Raji (cell line): ENCODE measurements around the gene CALCB.

Experiments used
- POLR2A ChIP-seq: IDR thresholded peaks from 2 replicates; pipeline ENCODE4 v1.6.1; 2011; ENCODE audit warnings: low read depth, low read length, control low read depth; ENCODE audit not compliant: insufficient read depth

Gene CALCB, protein sequence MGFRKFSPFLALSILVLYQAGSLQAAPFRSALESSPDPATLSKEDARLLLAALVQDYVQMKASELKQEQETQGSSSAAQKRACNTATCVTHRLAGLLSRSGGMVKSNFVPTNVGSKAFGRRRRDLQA

DNA sequence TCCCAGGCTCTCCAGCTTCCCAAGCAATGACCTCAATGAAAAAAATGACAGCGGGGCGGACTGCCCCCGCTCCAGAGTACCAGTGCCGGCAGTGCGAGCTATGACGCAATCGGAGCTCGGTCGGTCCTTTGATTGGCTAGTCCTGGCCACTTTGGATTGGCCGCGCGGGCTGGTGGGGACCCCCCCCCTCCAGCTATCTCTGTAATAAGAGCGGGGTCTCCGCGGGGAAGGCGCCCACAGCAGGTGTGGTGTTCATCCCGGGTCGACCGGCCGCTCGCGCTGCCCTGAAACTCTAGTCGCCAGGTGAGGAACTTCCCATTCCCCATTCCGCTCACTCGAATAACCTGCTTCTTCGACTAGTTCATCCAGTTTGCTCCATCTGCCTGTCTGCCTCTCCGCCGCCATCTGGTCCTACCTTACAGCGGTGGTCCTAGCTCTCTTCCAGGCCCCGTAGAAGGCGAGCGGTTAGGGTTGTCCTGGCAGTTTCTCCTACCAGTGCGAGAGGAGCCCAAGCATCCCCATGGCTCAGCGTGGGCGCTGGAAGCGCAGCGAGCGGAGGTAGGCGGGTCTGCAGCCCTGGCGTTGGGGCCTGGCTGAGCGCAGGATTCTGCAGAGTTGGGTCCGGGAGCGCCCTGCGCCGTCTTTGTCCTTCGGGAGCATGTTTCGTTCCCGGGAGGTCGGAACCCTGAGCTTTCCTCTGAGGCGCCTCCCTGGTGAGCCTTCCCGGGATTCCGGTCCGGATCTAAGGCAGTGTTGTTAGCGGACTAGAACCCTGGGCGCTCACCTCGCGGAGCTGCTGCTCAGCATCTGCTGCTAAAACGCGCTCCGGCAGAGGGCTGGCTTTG is at the start of gene CALCB:
CALCB (plus strand) TSS at position 233 of the 845 bp plus-strand sequence. CDS start 1,126 bp downstream, outside the sequence.
- no peak for TF ChIP-seq POLR2A

DNA sequence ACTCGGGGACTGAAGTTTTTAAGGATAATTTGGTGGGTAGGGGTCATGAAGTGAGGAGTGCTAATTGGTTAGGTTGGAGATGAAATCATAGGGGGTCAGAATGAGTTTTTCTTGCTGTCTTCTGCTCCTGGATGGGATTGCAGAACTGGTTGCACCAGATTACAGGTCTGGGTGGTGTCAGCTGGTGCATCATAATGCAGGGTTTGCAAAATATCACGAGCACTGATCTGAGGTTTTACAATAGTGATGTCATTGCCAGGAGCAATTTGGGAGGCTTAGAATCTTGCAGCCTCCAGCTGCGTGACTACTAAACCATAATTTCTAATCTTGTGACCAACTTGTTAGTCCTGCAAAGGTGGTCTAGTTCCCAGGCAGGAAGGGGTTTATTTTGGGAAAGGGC is 46.4 kb upstream of the CALCB start:
- TF ChIP-seq POLR2A, result no peak

DNA sequence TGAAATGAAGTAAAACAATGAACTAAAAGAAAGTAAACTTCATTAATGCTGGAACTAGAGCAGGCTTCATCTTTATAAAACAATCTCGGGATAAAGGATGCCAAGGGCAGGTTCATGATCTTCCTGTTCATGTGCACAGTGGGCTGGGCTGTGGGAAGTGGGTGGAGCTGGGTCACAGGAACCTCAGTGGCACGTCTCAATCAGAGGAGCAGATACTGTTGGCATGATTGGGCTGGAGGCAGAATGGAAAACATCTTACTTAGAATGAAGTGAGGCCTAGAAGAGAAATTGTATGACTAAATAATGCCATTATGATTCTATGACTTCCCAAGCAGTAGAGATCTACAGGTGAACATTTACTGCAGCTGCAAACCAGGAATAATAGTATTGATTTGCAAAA is 45.4 kb upstream of the CALCB start:
- TF ChIP-seq POLR2A, result no peak

DNA sequence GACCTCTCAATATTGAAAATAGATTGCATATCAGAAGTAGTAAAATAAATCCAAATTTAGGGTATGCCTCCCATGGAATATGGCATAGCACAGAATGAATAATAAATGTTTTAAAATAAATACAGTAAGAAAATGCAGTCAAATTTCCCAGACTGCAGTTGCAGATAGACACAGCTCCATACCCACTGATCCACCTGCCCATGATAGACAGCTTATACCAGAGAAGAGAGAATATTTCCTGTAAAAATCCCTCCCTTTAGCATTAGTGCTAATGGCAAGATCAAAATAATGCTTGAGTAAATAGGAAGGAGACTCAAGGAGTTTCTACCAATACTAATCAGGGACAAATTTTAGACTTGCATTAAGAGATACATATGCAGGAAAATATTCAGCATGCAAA is 45.0 kb upstream of the CALCB start:
- TF ChIP-seq POLR2A, result no peak

DNA sequence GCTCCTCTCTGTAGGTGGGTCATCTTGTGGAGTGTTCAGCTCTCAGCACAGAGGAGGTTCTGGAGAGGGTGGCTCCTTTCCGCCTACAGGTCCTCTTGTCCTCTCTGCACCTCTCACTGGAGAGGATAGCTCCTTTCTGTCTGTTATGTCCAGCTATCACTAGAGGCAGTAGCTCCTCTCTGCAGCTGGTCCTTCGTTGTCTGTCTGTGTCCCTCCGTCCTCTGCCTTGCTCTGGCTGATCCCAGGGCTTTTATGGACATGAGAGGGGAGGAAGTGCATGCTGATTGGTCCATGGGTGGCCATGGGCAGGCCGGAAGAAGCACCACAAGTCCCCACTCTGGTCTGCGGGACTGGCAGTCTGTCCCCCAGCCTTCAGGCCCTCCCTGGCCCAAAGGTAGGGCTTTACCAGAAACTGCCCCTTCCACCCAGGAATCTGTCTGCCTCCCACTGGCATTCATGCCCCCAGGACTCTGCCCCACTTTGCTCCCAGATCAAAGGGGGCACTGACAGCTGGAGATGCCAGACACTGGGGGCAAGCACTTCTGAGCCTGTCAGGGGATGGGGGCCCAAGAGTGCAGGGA is 38.6 kb upstream of the CALCB start:
- TF ChIP-seq POLR2A, result no peak

DNA sequence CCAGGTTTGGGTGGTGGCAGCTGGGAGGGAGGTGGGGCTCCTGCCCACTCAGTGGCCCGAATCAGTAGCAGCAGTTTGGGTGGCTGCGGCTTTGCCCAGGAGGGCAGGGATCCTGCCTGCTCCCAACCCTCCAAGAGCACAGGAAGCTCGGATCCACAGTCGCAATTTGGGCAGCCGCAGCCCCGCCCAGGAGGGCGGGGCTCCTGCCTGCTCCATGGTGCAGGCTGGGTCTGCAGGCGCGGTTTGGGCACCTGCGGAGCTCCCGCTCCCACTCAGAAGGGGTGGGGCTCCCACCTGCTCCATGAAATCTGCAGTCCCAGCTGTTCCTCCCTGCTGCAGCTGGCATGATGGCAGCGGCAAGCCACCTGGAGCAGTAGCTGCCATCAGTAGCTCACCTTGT is 38.1 kb upstream of the CALCB start:
- no peak for TF ChIP-seq POLR2A

DNA sequence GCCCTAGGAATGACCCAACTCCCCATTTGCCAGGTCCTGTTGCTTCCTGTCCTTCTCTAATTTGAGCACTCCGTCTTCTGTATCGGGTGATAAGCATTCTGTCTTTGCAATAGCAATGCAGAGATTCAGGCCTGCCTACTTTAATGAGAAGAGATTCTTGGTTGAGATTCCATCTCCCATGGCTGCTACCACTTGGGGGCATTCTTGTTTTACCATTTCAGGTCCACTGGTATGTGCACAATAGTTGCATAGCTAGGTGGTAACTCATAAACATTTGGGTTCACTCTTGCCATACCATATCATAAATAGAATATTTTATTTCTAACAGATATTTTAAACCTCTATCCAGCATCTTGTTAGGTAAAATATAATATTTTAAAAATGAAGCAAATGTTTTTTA is 34.4 kb upstream of the CALCB start:
- TF ChIP-seq POLR2A, result no peak

DNA sequence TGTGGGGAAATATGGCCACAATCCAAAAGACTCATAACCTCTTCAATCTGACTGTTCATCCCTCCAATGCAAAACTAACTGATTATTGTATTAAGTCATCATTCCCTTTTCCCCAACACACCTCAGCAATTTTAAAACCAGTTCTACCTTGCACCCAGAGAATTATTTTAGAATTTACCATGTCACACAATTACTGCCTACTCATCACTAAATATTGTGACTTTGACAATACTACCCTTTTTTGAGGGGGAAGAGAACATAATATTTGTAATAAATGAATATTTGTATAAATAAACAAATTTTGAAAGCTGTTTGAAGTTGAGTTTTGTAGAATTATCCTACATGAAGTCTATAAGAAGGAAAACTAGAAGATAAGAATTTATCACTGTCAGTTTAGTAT is 28.2 kb upstream of the CALCB start:
- TF ChIP-seq POLR2A, result no peak

DNA sequence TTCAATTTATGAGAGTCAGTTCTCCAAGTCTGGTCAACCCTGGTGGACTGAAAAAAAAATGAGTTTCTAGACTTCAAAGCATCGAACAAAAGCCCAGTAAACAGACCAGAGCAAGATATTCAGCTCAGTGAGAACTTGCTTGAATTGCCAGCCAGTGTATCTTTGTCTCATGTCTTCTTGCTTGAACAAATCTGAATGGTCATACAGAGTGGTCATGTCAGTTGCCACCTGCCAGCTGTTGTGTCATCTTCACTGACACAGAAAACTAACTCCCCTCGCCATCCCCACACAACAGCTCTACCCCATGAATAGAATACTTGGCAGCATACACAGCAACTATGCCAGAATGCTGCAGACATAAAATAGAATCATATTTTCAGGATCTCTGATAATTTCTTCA is 27.5 kb upstream of the CALCB start:
- no peak for TF ChIP-seq POLR2A

DNA sequence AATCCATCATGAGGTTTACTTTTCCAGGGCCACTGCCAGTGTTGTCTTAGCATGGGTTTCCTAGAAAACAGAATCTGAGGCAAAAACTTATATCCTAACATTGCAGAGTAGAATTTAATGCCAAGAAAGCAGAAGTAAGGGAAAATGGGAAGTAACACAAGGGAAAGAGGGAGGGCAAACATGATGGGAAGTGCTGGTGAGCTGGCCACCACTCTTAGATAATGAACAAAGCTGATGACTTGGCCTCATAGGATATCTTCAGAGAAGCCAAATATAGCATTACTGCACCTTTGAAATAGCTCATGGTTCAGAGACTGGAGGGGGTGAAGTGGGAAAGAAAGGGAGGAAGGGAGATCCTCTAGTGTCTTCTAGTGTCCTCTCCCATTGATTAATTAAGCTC is 24.8 kb upstream of the CALCB start:
- TF ChIP-seq POLR2A, result no peak

DNA sequence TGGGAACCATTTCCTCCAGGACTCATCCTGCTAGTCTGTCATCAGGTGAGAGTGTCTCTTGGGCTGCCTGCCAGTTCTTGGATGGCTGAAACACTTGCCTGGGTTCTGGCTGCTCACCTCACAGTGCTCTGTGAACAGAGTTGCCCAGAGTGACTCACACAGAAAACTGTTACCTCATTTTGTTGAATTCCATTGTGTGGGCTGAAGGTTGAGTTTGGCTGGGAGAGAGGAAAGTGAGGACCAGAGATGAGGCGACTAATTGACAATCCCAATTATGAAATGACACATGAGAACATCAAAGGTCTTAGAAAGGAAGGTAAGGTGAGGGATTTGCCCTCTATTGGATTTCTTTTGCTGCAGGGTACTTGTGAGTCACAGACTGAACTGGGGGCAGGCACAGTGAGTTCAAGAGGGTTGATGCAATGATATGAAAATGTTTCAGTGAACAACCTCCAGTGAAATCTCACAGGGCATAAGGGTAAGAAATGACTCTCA is 20.2 kb upstream of the CALCB start:
- TF ChIP-seq POLR2A, result no peak

DNA sequence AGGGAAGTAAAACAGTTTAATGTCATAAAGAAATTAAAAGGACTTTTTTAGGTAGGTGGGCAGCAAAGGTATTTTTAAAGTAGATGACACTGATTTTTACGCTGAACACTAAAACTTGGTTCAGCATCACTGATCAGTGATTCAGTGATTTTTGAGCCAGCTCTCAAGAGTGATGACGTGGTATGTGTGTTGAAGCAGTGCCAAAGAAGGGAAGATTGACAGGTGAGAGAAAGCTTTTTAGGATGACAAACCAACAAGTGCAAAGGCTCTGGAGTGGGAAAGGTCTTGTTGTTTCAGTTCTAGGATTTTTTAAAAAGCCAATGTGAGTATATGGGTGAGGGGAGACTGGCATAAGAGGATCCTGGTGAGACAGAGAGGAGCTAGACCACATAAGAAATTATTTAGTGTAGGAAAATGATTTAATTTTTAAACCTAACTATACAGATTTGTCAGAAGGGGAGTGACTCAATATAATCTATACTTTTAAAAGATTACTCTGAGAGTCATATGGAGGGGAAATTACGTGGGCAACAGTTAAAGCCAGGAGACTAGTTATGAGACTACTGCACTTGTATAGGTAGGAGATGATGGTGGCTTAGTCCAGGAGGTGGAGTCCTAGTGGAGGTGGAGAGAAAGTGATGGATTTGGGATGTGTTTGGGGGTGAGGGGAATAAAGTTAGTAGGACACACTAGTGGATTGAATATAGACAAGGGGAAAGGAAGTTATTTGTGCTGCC is 17.6 kb upstream of the CALCB start:
- TF ChIP-seq POLR2A, result no peak

DNA sequence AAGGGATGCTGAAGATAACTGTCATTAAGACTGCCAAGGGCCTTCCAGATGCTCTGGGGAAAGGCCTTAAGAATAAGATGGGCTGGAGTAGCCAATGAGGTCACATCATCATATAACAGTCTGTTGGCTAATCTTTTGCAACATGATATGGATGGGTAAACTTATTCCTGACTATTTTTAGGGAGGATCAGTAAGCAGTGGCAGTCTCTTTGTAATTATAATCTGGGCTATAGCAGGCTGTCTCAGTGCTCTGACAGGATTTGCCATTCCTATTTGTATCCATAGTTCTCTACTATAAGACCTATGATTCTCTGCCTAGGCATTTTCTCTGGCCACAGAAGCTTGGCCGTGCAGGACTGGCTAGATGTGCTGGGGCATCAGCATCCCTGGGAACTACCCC is 16.1 kb upstream of the CALCB start:
- no peak for TF ChIP-seq POLR2A

DNA sequence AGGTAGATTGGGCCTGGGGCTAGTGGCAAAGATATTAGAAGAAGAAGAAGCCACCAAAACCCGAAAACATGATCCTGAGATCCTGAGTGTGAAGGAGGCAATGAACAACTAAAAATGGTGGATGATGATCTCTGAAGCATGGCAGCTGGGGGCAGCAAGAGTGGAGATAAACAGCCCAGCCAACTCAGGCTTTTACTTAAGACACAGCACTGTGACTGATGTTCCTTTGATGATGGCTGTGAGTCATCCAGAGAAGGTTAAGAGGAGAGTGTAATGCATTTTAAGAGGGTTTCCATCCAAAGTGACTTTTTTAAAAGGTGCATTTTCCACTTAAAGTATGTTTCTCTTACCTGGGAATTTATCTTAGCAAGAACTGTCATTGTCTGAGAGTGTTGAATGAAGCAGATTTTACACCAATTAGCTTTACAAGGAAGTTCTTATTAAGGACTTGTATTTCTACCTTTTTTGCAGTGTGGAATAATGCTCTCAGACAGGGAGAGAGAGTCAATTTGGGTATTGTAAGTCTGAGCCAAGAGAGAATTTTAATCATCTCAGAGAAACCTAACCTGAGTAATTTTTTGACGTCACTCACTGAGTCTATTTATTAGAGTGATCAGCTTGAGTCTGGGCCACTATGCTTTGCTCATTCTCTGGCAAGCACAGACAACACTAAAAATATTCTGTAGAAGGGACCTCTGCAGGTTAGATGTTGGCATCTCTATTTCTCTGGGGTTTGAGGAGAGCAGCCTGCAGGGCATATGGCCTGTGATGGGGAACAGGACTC is 14.1 kb upstream of the CALCB start:
- TF ChIP-seq POLR2A, result no peak

DNA sequence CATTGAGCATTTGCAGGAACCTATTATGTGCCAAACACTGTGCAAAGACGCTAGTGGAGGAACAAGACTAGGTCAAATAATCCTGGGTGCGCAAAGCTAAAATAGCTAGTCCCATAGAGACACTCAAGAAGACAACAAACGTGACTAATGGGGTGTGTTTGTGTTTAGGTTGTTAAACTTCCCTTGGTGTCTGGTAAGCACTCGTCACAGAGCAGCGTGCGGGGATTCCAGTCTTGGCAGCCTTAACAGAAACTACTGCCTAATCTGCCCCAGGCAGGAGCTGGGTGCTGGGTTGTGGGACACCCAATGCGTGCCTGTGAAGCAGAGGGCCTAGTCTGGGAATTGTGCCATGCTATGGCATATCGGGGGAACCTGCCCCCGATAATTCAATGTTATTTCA is 10.8 kb upstream of the CALCB start:
- no peak for TF ChIP-seq POLR2A
